Ishikawa (cell line): ENCODE measurements around the gene ABHD2.

Experiments
- CEBPB ChIP-seq: IDR thresholded peaks from 2 replicates; pipeline ENCODE4 v1.6.1; 2012
- CREB1 ChIP-seq: IDR thresholded peaks from 2 replicates; pipeline ENCODE4 v1.6.1; 2012; ENCODE audit warnings: low read depth
- EGR1 ChIP-seq: IDR thresholded peaks from 2 replicates; pipeline ENCODE4 v1.6.1; 2012
- EP300 ChIP-seq: IDR thresholded peaks from 2 replicates; pipeline ENCODE4 v1.6.1; 2012; ENCODE audit warnings: borderline replicate concordance
- FOXM1 ChIP-seq: IDR thresholded peaks from 2 replicates; pipeline ENCODE4 v1.6.1; 2012; ENCODE audit warnings: low read depth, borderline replicate concordance
- NFIC ChIP-seq: IDR thresholded peaks from 2 replicates; pipeline ENCODE4 v1.6.1; 2012
- RAD21 ChIP-seq: IDR thresholded peaks from 2 replicates; pipeline ENCODE4 v1.6.1; 2012; ENCODE audit warnings: low read depth
- TAF1 ChIP-seq: IDR thresholded peaks from 2 replicates; pipeline ENCODE4 v1.6.1; 2012; ENCODE audit warnings: low read depth, mild to moderate bottlenecking
- TCF12 ChIP-seq: IDR thresholded peaks from 2 replicates; pipeline ENCODE4 v1.6.1; 2012; ENCODE audit warnings: low read depth
- TEAD4 ChIP-seq: IDR thresholded peaks from 2 replicates; pipeline ENCODE4 v1.6.1; 2012
- YY1 ChIP-seq: IDR thresholded peaks from 2 replicates; pipeline ENCODE4 v1.6.1; 2012; ENCODE audit warnings: low read depth
- ZBTB7A ChIP-seq: IDR thresholded peaks from 2 replicates; pipeline ENCODE4 v1.6.1; 2012; ENCODE audit warnings: low read depth
- TF ChIP-seq, protein P1 (sequence below): IDR thresholded peaks from 2 replicates; pipeline ENCODE4 v1.6.1; 2012
- TF ChIP-seq, protein P2 (sequence below): IDR thresholded peaks from 2 replicates; pipeline ENCODE4 v1.6.1; 2012; ENCODE audit warnings: low read depth, mild to moderate bottlenecking
- TF ChIP-seq, protein P3 (sequence below): IDR thresholded peaks from 2 replicates; pipeline ENCODE4 v1.6.1; 2012

ABHD2 gene

DNA sequence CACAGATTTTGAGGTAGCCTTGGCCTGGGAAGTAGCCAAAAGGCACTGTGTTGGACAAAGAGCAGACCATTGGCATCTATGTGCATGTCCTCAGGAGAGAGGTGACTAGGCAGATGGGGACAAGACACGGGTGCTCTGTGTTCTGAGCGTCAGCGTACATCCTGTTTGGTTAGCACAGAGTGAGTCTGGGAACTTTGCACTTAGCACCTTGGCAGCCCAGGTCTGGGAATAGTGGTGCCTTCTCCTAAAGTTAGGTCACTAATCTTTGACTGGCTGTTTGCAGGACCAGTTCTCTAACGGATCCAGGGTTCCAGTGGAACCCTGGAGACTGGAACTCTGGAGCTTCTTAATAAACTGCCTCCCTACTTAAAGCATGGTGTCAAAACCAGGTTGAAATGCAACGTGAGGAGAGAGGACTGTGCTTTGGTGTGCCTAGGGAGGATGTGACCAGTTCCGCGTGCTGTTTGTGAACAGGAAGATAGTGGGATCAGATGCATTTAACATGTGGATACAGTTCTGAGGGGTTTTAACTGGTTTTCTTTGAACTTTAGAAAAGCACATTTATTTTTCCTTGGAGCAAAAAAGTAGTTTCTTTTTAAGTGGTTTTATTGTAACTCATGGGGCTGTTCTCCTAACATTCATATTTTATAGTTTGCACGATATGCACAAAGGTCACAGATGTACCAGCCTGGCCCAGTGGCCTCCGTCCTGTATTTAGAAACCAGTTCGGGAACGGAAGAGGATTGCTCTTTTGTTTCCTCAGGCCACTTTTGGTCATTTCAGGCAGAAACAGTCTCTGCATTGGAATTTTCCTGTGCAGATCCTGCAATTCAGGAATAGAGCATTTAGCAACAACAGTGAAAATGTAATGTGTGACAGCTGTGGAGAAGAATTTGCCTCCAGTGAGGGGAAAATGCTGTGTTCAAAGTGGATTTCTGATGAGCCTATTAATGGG is 48.8 kb downstream of the ABHD2 start:
- TF ChIP-seq, protein P1, sequence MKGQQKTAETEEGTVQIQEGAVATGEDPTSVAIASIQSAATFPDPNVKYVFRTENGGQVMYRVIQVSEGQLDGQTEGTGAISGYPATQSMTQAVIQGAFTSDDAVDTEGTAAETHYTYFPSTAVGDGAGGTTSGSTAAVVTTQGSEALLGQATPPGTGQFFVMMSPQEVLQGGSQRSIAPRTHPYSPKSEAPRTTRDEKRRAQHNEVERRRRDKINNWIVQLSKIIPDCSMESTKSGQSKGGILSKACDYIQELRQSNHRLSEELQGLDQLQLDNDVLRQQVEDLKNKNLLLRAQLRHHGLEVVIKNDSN: no peak
- no peak for TF ChIP-seq EP300
- TF ChIP-seq FOXM1: no peak
- TF ChIP-seq TAF1: no peak
- no peak for TF ChIP-seq TEAD4
- no peak for TF ChIP-seq CREB1
- TF ChIP-seq, protein P2, sequence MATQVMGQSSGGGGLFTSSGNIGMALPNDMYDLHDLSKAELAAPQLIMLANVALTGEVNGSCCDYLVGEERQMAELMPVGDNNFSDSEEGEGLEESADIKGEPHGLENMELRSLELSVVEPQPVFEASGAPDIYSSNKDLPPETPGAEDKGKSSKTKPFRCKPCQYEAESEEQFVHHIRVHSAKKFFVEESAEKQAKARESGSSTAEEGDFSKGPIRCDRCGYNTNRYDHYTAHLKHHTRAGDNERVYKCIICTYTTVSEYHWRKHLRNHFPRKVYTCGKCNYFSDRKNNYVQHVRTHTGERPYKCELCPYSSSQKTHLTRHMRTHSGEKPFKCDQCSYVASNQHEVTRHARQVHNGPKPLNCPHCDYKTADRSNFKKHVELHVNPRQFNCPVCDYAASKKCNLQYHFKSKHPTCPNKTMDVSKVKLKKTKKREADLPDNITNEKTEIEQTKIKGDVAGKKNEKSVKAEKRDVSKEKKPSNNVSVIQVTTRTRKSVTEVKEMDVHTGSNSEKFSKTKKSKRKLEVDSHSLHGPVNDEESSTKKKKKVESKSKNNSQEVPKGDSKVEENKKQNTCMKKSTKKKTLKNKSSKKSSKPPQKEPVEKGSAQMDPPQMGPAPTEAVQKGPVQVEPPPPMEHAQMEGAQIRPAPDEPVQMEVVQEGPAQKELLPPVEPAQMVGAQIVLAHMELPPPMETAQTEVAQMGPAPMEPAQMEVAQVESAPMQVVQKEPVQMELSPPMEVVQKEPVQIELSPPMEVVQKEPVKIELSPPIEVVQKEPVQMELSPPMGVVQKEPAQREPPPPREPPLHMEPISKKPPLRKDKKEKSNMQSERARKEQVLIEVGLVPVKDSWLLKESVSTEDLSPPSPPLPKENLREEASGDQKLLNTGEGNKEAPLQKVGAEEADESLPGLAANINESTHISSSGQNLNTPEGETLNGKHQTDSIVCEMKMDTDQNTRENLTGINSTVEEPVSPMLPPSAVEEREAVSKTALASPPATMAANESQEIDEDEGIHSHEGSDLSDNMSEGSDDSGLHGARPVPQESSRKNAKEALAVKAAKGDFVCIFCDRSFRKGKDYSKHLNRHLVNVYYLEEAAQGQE: no peak
- TF ChIP-seq RAD21: no peak

DNA sequence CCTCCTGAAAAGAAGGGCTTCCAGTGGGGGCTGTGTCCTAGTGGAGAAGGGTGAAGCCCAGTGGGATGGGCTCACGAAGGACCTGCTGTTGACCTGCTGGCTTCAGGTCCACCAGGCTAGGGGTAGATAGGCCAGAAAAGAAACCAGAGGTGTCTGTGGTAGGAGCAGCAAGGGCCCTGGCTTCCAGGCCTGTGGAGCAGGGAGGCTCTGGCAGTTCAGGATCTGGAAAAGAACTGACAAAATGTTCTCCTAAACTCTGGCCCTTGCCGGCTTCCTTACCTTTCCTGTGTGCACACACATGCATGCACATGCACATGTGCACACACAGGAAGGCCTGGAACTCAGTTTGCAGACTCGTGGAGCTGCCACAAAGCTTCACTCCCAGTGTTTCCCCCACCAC is 49.7 kb downstream of the ABHD2 start:
- TF ChIP-seq ZBTB7A: no peak
- TF ChIP-seq, protein P3, sequence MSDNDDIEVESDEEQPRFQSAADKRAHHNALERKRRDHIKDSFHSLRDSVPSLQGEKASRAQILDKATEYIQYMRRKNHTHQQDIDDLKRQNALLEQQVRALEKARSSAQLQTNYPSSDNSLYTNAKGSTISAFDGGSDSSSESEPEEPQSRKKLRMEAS: no peak
- no peak for TF ChIP-seq TAF1
- no peak for TF ChIP-seq TEAD4
- TF ChIP-seq TCF12: no peak

DNA sequence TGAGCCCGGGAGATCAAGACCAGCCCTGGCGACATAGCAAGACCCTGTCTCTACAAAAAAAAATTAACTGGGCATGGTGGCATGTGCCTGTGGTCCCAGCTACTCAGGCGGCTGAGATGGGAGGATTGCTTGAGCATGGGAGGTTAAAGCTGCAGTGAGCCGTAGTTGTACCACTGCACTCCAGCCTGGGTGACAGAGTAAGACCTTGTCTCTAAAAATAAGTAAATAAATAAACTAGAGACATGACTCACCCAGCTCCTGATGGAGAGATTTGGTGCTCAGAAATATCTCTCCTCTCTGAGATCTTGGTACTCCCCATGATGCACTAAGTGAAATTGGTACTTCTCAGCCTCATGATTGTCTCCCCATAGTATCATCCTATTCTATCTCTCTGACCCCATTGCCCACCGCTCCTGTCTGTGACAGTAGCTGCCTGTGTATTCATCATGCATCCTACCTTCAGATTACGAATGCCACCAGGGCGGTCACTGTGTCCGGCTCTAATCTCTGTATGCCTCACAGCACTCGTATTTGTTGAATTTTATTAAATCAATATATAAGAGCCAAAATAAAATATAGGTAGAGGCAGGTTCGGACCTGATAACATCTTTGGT is 50.9 kb downstream of the ABHD2 start:
- TF ChIP-seq TEAD4: no peak
- no peak for TF ChIP-seq YY1
- TF ChIP-seq CREB1: no peak
- TF ChIP-seq, protein P1: no peak
- no peak for TF ChIP-seq TCF12
- no peak for TF ChIP-seq RAD21
- no peak for TF ChIP-seq NFIC
- TF ChIP-seq, protein P3: no peak
- TF ChIP-seq FOXM1: no peak
- no peak for TF ChIP-seq EGR1
- no peak for TF ChIP-seq CEBPB
- TF ChIP-seq ZBTB7A: no peak
- TF ChIP-seq TAF1: no peak
- TF ChIP-seq EP300: no peak
- TF ChIP-seq, protein P2: no peak

DNA sequence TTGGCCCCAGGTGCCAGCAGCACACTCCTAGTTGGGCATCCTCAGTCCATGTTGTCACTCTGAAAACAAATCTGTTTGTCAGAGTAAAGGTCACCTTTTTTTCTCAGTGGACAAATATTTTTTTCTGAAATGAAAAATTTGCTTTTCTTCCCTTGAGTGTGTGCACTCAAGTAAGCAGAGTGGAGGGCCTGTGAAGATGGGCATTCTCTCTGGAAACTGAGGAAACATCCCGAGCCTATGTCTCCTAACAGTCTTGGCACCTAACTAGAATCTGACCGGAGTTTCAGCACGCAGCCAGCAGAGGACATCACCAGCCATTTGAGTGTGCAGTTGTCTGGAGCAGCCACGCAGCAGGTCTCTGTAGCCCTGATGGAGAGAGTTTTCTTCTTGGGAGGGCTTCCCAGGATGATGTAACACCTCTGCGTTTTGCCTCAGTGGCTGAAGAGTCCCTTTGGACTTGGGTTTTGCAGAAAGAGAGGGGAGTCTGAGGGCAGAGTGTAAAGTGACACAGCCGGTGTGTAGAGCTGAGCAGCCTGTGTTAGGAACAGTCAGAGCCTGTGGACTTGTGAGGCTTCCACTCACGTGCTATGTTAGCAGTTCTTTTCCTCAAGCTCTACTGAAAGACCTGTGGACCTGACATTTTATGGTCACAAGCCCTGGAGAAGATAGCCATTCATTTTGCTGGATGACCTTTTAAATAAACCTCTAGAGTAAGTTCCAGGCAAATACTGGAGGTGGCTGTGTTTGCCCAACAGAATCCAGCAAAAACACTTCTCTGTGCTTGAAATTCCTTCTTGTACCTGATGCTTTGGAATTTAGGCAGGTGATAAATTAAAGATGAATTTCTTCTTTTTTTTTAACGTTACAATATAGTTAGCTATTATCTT is 51.6 kb downstream of the ABHD2 start:
- TF ChIP-seq EP300 (no peak), CEBPB (no peak), YY1 (no peak), TEAD4 (no peak), TAF1 (no peak), RAD21 (no peak; the same call in 1 of the 2 replicates)
- TF ChIP-seq, protein P2: no peak
